OCI-LY3 (cell line): ENCODE results near the gene SRSF6.

ENCODE experiments used
- H2AFZ ChIP-seq: fragments of 200-600, 300-600 bp; shearing (Covaris generic); 2 replicates; pipeline ENCODE4 v1.6.0; 2014; ENCODE audit warnings: antibody characterized with exemption, low read depth, low read length
- H3K27ac ChIP-seq: fragments of 200-600, 300-600 bp; sonication (generic); 2 replicates; pipeline ENCODE4 v1.5.1; 2014; ENCODE audit warnings: mild to moderate bottlenecking, low read length, moderate library complexity, mixed read lengths
- H3K27me3 ChIP-seq: fragments of 200-600, 300-600 bp; sonication (generic); 2 replicates; pipeline ENCODE4 v1.6.1; 2014; ENCODE audit warnings: low read depth, low read length, mixed read lengths
- H3K36me3 ChIP-seq: fragments of 200-600, 300-600 bp; sonication (generic); replicated peaks from 2 replicates; pipeline ENCODE3; 2014; ENCODE audit warnings: low read depth, low read length, mixed read lengths
- H3K4me1 ChIP-seq: fragments of 300-600, 200-600 bp; sonication (generic); 2 replicates; pipeline ENCODE4 v1.6.1; 2014; ENCODE audit warnings: low read length, mixed read lengths
- H3K4me2 ChIP-seq: fragments of 200-600, 300-600 bp; sonication (generic); 2 replicates; pipeline ENCODE4 v1.6.1; 2014; ENCODE audit warnings: low read length, mixed read lengths
- H3K4me3 ChIP-seq: fragments of 300-600, 200-600 bp; sonication (generic); 2 replicates; pipeline ENCODE4 v1.5.1; 2014; ENCODE audit warnings: antibody characterized with exemption, mild to moderate bottlenecking, low read length, moderate library complexity
- H3K79me2 ChIP-seq: fragments of 300-600, 200-600 bp; shearing (Covaris generic); 2 replicates; pipeline ENCODE4 v1.6.1; 2014; ENCODE audit warnings: mild to moderate bottlenecking, low read length, mixed read lengths
- H3K9ac ChIP-seq: fragments of 300-600, 200-600 bp; shearing (Covaris generic); 2 replicates; pipeline ENCODE4 v1.6.0; 2014; ENCODE audit warnings: mild to moderate bottlenecking, low read length, moderate library complexity
- H3K9me3 ChIP-seq: fragments of 200-600, 300-600 bp; shearing (Covaris generic); 2 replicates; pipeline ENCODE4 v1.6.1; 2014; ENCODE audit warnings: low read length, mixed read lengths; ENCODE audit not compliant: insufficient read depth
- H4K20me1 ChIP-seq: fragments of 200-600, 300-600 bp; sonication (generic); 2 replicates; pipeline ENCODE4 v1.6.1; 2016; ENCODE audit warnings: low read length, mixed read lengths; ENCODE audit not compliant: insufficient read depth
- CTCF ChIP-seq: fragments of 200-600, 300-600 bp; sonication (generic); IDR thresholded peaks from 2 replicates; pipeline ENCODE4 v1.5.1; 2014; ENCODE audit warnings: antibody characterized with exemption, low read length, low read depth
- EZH2phosphoT487 ChIP-seq: fragments of 200-600 bp; shearing (Covaris generic); IDR thresholded peaks from 2 replicates; pipeline ENCODE4 v1.6.1; 2018; ENCODE audit warnings: antibody characterized with exemption, mixed run types, low read depth

Gene SRSF6

DNA sequence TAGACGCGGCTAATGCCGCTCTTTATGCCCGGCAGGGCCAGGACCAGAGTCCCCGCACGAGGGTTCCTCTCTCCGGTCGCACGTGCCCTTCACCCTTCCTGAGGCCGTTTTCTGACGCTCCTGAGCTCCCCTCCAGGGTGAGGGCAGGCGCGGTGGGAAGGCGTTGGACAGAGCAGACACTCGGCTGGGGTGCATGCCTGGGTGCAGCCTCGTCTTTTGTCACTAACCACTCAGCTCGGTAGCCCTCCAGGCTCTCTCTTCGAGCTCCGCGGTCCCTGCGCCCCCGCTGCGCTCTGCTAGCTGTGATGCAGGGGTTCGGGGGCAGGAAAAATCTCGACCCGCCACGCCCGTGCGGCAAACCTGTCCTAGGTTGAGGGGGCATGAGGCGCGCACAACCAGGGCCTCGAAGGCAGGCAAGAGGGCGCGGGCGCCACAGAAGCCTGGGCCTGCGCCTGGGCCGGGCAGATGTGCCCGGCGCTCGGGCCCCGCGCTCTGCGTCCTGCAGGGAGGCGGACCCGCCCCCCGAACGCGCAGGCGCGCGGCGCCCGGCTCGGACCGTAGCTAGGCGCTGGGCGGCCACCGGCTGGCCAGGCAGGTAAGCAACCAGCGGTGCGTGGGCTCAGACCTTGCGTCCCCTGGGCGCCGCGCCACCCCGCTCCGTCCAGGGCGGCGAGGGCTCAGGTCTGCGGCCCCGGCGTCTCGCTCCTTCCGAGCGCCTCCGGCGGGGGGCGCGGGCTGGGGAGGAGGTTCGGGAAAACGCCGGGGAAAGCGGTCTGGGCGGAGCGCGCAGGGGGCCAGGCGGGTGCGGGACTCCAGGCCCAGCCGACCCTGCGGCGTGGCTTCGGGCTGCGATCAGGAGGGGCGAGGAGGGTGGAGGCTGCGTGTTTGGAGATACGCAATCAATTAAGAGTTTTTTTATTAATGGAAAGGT is 49.7 kb downstream of the SRSF6 start, which contains the start of gene L3MBTL1:
Gene L3MBTL1, plus strand, starts transcription at position 548 of the 931 bp plus-strand sequence. CDS start 5,807 bp downstream, outside the sequence.
- Histone ChIP-seq H3K9me3 (no peaks in the 10 kb centered on the region), H2AFZ (no peak within 1 kb of the TSS), H3K4me2 (no peak within 1 kb of the TSS), H3K79me2 (no peaks in the 10 kb centered on the region), H3K9ac (no peak within 1 kb of the TSS), H4K20me1 (no peaks in the 10 kb centered on the region), H3K4me3 (no peak within 1 kb of the TSS), H3K27me3 (peaks cover 5% of the 10 kb centered on the region; the same call in 1 of the 2 replicates), H3K27ac (no peak within 1 kb of the TSS), H3K36me3 (no peaks in the 10 kb centered on the region), H3K4me1 (no peaks in the 10 kb centered on the region)
- no peak for TF ChIP-seq EZH2phosphoT487
- TF ChIP-seq CTCF, result no peak

GRCh38 chr20:43508106-43508505 is 50.4 kb downstream of the SRSF6 start:
- Histone ChIP-seq H3K4me2 (no peak overlapping the region), H3K36me3 (no peaks in the 10 kb centered on the region), H3K27ac (no peak overlapping the region), H3K4me1 (0 out of 2 replicates have a peak, but pooled peaks cover 1% of the 10 kb centered on the region), H3K4me3 (no peak overlapping the region), H3K9ac (no peak overlapping the region), H3K27me3 (no peaks in the 10 kb centered on the region), H4K20me1 (no peaks in the 10 kb centered on the region), H2AFZ (no peak overlapping the region), H3K9me3 (no peaks in the 10 kb centered on the region), H3K79me2 (no peaks in the 10 kb centered on the region)
- no peak for TF ChIP-seq EZH2phosphoT487
- no peak for TF ChIP-seq CTCF

- Histone ChIP-seq H3K36me3 (no peaks in the 10 kb centered on the region), H4K20me1 (no peaks in the 10 kb centered on the region), H3K4me2 (no peak overlapping the region), H3K4me3 (no peak overlapping the region), H3K79me2 (no peaks in the 10 kb centered on the region), H3K4me1 (0 out of 2 replicates have a peak, but pooled peaks cover 5% of the 10 kb centered on the region), H3K27ac (no peak overlapping the region), H3K27me3 (no peaks in the 10 kb centered on the region), H3K9me3 (no peaks in the 10 kb centered on the region), H2AFZ (no peak overlapping the region), H3K9ac (no peak overlapping the region)
- TF ChIP-seq EZH2phosphoT487, result no peak
- no peak for TF ChIP-seq CTCF
Observed at GRCh38 chr20:43508604-43509040, 50.9 kb downstream of the SRSF6 start.

DNA sequence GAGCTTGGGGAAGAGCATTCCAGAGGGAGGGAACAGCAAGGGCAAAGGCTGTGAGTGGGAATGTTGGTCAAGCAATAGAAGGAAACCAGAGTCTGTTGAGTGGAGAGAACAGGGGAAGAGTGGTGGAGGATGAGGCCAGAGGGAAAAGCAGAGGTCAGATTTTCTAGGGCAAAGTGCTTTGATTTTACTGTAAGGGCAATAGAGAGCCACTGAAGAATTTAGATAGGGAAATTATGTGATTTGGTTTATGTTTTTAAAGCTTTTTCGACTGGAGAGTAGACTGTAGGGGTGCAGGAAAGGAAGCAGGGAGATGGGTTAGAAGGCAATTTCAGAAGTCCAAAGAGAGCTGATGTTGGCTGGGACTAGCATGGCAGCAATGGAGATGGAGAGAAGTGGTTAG is 54.2 kb downstream of the SRSF6 start:
- Histone ChIP-seq H4K20me1 (no peaks in the 10 kb centered on the region), H3K4me1 (0 out of 2 replicates have a peak, but pooled peaks cover 5% of the 10 kb centered on the region), H3K27ac (no peak overlapping the region), H3K9me3 (no peaks in the 10 kb centered on the region), H3K36me3 (no peaks in the 10 kb centered on the region), H3K4me3 (no peak overlapping the region), H2AFZ (no peak overlapping the region), H3K27me3 (no peaks in the 10 kb centered on the region), H3K9ac (no peak overlapping the region), H3K4me2 (no peak overlapping the region), H3K79me2 (peaks cover 7% of the 10 kb centered on the region)
- TF ChIP-seq EZH2phosphoT487, result no peak
- no peak for TF ChIP-seq CTCF
